Esophagus muscularis mucosa (tissue), 3 donors: ENCODE data around the gene IGFALS.

Experiments used
- CTCF ChIP-seq, 3 experiments: fragments of 200-600 bp in 2 of 3; fragments of 450-650 bp in 1 of 3; sonication (generic) in 2 of 3; IDR thresholded peaks; one replicate each; pipeline ENCODE4 v1.5.1; 2017 to 2019; ENCODE audit warnings: antibody characterized with exemption in 3 of 3, mild to moderate bottlenecking in 2 of 3, moderate library complexity in 1 of 3
- POLR2A ChIP-seq: fragments of 450-650 bp; IDR thresholded peaks from one replicate; pipeline ENCODE4 v1.6.1; 2017; ENCODE audit warnings: antibody characterized with exemption, moderate library complexity, mild to moderate bottlenecking, low read depth

- TF ChIP-seq CTCF (IDR thresholded peaks at IDR 0.05) (no peak), POLR2A (no peak)
These were observed 29.3 kb upstream of the IGFALS start for GRCh38 chr16:1822801-1823200.
